Measurements from ENCODE around the gene ARHGAP26.

Gene ARHGAP26

DNA sequence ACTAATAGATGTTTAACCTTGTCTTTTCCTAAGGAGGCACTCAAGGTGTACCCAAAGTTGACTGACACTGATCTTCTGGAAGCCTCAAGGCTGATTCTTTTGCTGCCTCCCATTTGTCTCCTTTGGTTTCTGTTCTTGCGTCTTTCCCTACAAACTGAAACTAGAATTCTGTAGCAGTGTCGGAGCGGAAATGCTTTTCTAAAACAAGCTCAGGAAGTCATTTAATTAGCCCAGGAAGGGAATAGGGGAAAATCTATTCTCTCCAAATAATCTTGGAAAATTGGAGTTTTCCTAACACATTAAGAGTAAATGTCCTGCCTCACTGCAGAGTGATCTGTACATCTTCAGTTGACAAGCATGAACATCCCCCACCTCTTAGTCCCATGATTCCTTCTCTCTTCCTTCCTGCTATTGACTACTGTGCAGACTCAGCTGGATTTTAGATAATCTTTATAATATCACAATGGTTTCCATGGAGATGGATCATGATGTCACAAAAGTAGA is 450.6 kb downstream of the ARHGAP26 start:
- TF ChIP-seq, protein P1, sequence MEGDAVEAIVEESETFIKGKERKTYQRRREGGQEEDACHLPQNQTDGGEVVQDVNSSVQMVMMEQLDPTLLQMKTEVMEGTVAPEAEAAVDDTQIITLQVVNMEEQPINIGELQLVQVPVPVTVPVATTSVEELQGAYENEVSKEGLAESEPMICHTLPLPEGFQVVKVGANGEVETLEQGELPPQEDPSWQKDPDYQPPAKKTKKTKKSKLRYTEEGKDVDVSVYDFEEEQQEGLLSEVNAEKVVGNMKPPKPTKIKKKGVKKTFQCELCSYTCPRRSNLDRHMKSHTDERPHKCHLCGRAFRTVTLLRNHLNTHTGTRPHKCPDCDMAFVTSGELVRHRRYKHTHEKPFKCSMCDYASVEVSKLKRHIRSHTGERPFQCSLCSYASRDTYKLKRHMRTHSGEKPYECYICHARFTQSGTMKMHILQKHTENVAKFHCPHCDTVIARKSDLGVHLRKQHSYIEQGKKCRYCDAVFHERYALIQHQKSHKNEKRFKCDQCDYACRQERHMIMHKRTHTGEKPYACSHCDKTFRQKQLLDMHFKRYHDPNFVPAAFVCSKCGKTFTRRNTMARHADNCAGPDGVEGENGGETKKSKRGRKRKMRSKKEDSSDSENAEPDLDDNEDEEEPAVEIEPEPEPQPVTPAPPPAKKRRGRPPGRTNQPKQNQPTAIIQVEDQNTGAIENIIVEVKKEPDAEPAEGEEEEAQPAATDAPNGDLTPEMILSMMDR (IDR thresholded peaks at IDR 0.05), result no peak
- H3K9me3 ChIP-seq, result no peaks in the 10 kb centered on the region
- no peak overlapping the region for H3K4me3 ChIP-seq (ENCODE audit: low read depth in 1 of 2, low read length in 1 of 2)
- H3K27ac ChIP-seq, result no peak overlapping the region
- H3K4me1 ChIP-seq (ENCODE audit: control insufficient read depth in 1 of 2, insufficient read depth in 1 of 2, low read depth in 1 of 2, low read length in 1 of 2), result peaks cover 30 to 32% of the 10 kb centered on the region in 2 experiments
- no peaks in the 10 kb centered on the region for H3K27me3 ChIP-seq
- H3K36me3 ChIP-seq, result peaks cover 64% of the 10 kb centered on the region

DNA sequence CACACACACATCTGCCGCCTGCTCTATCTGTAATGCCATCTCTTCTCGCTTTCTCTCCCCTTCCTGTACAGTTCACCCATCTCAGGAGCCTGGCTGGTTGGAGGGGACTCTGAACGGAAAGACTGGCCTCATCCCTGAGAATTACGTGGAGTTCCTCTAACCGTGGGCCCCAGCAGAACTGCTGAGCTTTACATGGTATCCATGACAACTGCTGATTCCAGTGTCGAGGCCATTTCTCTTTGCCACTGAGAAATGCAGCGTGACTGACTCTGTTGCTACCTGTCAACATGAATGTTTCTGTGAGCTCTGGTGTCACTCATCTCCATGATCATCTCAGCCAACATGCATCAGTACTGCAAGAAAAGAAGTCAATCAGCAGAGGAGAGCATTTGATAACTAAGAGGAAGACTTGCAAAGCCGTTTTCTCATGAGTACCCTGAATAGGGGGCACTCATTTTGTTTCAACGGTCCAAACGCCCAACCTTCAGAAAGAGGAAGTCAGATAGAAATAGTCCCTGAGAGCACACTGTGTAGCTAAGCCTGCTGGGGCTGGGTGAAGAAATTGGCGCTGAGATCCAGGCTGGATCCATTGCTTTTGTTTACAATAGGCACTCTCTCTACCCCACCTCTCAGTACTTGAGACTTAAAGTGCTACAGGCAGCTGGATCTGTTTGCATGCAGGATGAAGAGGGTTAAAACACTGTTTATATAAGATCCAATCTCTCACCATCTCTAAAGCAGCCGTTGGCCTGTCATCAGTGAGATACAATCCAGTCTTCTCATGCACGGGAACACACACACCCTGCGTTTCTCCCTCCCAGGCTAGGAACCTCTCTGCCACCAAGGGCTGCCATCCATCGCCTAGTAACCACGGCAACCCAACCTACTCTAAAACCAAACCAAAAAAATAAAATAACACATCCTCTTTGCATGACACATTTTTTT is 452.4 kb downstream of the ARHGAP26 start:
- TF ChIP-seq, protein P1 (IDR thresholded peaks at IDR 0.05), result no peak
- Histone ChIP-seq H3K36me3 (peaks cover 46% of the 10 kb centered on the region), H3K9me3 (no peaks in the 10 kb centered on the region), H3K27ac (peak overlapping the region; percentile 76), H3K4me1 (ENCODE audit: control insufficient read depth in 1 of 2, insufficient read depth in 1 of 2, low read depth in 1 of 2, low read length in 1 of 2) (peaks cover 12 to 17% of the 10 kb centered on the region in 2 experiments), H3K4me3 (ENCODE audit: low read depth in 1 of 2, low read length in 1 of 2) (no peak overlapping the region), H3K27me3 (no peaks in the 10 kb centered on the region)

DNA sequence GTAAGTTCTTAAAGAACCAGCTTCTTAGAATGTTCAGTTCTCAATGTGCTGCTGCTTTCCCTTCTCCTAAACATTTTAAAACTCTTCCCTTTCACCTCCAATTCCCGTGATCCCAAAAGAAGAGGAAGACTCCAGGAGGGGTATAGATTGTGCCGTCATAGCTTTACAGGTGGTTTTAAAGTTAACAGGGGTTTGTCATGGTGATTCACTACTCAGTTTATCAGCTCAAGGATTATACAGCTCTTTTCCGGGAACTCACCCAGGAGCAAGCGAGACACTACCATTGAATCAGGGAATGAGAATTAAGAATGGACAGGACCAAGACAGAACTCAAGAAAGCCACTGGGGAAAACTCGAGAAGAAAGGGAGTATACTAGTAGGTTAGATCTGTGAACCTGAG is 454.5 kb downstream of the ARHGAP26 start:
- Histone ChIP-seq H3K4me3 (ENCODE audit: low read depth in 1 of 2, low read length in 1 of 2) (no peak overlapping the region), H3K27me3 (no peaks in the 10 kb centered on the region), H3K4me1 (ENCODE audit: control insufficient read depth in 1 of 2, insufficient read depth in 1 of 2, low read depth in 1 of 2, low read length in 1 of 2) (peaks cover 12 to 17% of the 10 kb centered on the region in 2 experiments), H3K9me3 (no peaks in the 10 kb centered on the region), H3K27ac (no peak overlapping the region), H3K36me3 (peaks cover 26% of the 10 kb centered on the region)
- TF ChIP-seq, protein P1 (IDR thresholded peaks at IDR 0.05), result no peak

DNA sequence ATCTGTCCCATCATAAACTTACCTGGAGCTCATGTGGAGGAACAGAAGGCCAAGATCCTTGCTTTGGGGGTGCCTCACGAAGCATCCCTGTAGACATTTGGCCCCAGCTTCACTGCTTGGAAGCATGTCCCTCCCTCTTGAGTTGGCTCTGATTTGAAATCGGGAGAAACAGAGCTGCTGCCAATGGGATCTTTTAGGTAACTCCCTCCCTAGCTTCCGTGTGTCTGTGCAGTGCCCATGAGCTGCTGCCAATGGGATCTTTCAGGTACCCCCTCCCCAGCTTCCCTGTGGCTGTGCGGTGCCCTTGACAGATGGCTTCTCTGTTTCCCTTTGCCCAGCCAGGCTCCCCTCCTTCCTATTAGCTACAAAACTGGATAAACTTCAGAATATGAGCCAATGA is 455.3 kb downstream of the ARHGAP26 start:
- H3K4me1 ChIP-seq (ENCODE audit: control insufficient read depth in 1 of 2, insufficient read depth in 1 of 2, low read depth in 1 of 2, low read length in 1 of 2), result peaks cover 12 to 19% of the 10 kb centered on the region in 2 experiments

DNA sequence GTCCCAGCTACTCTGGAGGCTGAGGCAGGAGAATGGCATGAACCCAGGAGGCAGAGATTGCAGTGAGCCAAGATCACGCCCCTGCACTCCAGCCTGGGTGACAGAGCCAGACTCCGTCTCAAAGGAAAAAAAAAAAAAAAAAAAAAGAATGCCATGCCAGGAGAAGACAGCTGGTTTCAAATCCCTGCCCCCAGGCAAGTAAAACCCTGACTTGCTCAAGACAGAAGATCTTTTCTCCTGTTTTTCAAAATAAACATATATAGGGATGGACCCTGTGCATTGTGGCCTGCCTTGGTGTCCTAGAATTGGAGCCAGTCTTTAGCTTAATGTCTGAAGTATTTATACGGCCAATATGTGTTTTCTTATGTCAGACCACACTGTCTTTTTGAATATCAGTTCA is 456.2 kb downstream of the ARHGAP26 start:
- peaks cover 26% of the 10 kb centered on the region for H3K36me3 ChIP-seq
- H3K27me3 ChIP-seq, result peaks cover 6% of the 10 kb centered on the region
- no peak overlapping the region for H3K4me3 ChIP-seq (ENCODE audit: low read depth in 1 of 2, low read length in 1 of 2)
- H3K27ac ChIP-seq, result peak overlapping the region; percentile 21
- H3K4me1 ChIP-seq (ENCODE audit: control insufficient read depth in 1 of 2, insufficient read depth in 1 of 2, low read depth in 1 of 2, low read length in 1 of 2), result peaks cover 12 to 21% of the 10 kb centered on the region in 2 experiments
- H3K9me3 ChIP-seq, result no peaks in the 10 kb centered on the region
- TF ChIP-seq, protein P1 (IDR thresholded peaks at IDR 0.05), result no peak

More for the DNA sequence above, 455.3 kb downstream of the ARHGAP26 start:
- Histone ChIP-seq H3K9me3 (no peaks in the 10 kb centered on the region), H3K27me3 (peaks cover 6% of the 10 kb centered on the region), H3K27ac (no peak overlapping the region), H3K36me3 (peaks cover 26% of the 10 kb centered on the region), H3K4me3 (ENCODE audit: low read depth in 1 of 2, low read length in 1 of 2) (no peak overlapping the region)
- TF ChIP-seq, protein P1 (IDR thresholded peaks at IDR 0.05), result no peak

All from neutrophil (primary cell).